HG02981 (cell line): ENCODE measurements around the gene FCHSD2.

Experiments
- ATAC-seq: cut with Tn5 transposase; IDR thresholded peaks from one replicate; pipeline ENCODE4 v1.9.1; 2021; ENCODE audit warnings: mild to moderate bottlenecking, moderate library complexity; ENCODE audit not compliant: unreplicated experiment

The FCHSD2 gene

DNA sequence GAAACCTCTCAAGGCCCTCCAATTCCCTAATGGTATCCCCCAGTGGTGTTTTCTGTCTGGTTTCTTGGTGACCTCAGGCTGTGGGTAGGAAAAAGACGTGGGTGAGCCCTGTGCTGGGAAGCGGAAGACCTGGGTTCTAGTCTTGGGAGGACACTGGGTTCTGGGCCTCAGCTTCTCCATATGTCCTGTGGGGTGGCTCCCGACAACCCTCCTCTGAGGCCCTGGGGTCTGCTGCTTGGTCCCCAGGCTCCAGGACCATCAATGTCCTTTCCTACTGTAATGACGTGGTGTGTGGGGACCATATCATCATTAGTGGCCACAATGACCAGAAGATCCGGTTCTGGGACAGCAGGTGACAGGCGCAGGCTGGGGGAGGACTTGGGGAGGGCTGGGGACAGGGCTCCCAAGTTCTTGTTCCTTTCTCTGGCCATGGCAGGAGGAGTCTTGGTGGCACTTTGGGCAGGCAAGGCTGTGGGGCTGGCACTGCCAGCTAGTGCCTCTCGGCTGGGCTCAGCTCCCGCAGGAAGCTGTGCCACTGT is 315.1 kb downstream of the FCHSD2 start:
- ATAC-seq = no peak

GRCh38 chr11:72826191-72826941 is 315.8 kb downstream of the FCHSD2 start:
- ATAC-seq = no peak

- ATAC-seq = no peak
Observed at GRCh38 chr11:72825661-72826060, 316.5 kb downstream of the FCHSD2 start.

- no peak for ATAC-seq
Observed at GRCh38 chr11:72824811-72825505, 317.2 kb downstream of the FCHSD2 start.

GRCh38 chr11:72824020-72824419 is 318.1 kb downstream of the FCHSD2 start:
- no peak for ATAC-seq

- ATAC-seq = no peak
Observed at GRCh38 chr11:72823105-72823804, 318.9 kb downstream of the FCHSD2 start.

DNA sequence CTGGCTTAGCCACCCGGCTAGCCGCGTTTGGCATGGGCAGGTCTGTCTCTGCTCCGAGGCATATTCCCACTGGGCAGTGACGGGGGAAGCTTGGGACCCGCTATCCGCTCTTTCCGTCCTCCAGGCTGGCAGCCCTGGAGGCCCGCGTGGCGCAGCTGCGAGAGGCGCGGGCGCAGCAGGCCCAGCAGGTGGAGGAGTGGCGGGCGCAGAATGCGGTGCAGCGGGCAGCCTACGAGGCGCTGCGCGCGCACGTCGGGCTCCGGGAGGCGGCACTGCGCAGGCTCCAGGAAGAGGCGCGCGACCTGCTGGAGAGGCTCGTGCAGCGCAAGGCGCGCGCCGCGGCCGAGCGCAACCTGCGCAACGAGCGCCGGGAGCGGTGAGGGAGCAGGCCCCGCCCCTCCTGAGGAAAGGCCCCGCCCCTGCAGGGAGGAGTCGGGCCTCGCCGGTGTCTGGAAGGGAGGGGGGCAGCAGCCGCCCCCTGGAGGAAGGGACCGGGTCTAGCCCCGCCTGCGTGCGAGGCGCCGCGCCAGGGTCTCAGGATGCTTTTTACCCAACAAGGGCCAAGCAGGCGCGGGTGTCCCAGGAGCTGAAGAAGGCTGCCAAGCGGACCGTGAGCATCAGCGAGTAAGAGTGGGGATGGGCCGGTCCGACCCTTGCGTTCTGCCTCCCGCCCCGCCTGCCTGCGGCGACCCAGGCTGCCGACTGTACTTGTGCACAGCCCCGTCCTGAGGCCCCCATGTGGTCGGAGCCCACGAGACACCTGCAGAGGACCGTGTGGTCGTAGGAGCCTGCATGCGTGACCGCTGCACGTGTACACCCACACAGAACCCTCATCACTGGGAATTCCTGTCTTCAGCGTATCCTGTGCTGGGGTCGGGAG is 320.0 kb downstream of the FCHSD2 start:
- ATAC-seq = no peak

DNA sequence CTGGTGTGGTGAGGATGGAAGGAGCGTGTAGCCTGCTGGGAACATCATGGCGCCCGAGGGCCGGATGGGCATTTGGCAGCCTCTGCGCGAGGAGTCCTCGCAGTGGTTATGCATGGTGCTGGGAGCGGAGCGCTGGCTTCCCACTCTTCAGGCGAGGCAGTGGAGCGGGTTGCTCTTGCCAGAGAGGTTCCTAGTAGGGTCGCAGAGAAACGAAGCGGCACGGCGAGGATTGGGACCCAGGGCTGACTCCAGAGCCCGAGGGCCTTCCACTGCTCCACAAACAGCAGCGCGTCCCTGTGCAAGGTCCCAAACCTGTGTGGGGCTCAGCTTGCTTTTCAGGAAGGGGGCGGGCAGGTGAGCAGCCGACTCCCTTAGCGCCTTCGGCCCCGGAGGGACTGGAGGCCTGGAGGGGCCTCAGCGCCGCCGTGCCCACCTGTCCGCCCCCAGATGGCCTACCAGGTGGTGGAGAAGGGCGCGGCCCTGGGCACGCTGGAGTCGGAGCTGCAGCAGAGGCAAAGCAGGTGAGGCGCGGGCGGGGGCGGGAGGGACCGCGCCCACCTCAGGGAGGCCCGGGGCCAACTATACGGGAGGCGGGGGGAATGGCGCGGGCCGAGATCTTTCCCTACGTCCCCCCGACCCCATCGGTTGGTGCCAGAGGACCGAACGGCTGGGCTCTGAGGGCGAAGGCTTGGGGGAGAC is 320.7 kb downstream of the FCHSD2 start:
- no peak for ATAC-seq

- no peak for ATAC-seq
Observed at GRCh38 chr11:72820439-72821139, 321.5 kb downstream of the FCHSD2 start.

- no peak for ATAC-seq
Observed at GRCh38 chr11:72818971-72819370, 323.1 kb downstream of the FCHSD2 start.

DNA sequence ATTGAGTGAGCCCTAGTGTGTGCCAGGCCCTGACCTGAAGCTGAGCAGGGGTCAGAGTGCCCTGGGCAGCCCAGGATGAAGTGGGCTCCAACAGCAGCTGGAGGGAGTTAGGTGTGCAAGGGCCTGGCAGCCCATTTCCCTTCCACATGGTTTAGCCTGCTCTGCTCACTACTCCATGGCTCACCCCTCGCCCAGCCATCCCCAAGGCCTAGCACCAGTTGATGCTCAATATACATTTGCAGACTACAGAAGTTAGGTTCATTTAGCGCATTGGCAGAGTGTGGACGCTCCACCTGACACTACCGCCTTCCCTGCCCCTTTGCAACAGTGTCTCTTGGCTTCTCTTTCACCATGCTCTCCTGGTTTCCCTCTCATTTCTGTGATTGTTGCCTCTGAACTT is 324.2 kb downstream of the FCHSD2 start:
- no peak for ATAC-seq

DNA sequence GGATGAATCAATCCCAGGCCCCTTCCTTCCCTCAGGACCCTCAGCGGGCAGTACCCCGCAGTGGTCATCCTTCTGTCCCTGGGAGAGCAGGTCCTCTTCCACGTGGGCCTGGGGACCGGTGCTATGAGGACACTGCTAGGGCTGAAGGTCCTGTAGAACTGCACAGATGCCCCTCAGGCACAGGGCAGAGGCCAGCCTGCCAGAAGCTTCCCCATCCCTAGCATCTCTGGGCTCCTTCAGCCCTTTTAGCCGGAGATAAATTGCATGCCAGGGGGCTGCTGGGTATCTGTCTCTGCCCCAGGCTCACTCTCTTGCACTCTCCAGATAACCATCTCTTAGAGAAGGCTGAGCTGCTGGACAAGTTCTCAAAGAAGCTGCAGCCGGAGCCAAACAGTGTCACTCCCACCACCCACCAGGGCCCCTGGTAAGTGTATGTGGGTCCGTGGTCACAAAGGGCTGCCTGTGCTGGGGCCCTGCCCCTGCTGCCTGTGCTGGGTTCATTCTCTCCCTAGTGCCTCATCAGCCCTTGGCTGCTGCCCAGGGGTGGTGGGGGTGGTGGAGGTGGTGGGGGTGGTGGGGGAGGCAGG is 325.6 kb downstream of the FCHSD2 start:
- ATAC-seq = no peak

- no peak for ATAC-seq
Observed at GRCh38 chr11:72815110-72815618, 327.0 kb downstream of the FCHSD2 start.

DNA sequence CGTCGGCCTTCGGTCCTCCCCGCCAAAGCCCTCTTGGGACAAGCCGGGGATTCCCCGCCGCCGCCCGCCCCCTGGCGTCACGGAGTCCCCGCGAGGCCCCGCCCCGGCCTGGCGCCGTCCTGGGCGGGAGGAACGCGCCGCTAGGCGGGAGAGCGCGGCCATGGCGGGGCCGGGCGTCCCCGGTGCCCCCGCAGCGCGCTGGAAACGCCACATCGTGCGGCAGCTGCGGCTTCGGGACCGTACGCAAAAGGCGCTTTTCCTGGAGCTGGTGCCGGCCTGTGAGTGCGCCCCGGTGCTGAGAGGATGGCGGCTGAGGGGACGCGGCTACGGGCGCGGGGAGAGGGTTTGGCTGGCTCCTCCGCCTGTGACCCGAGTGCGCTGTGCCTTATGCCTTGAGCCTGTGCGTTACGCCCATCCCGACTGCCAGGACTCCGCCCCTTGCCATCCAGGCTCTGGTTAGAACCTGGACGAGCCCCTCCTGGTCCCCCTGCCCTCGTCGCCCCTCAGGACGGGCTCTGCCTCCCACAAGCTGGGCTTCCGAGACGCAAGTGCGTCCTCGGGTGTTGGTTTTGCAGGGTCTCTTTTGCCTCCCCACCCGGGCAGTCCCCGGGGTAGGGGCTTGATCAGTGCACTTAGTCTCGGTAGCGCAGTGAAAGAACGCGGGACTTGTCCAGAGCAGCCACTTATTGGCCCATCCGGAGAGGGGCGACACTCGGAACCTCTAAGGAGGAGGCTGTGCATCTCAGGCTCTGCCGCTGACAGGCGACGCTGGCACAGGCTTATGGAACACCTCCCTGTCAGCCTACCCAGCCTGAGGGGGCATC is 327.6 kb downstream of the FCHSD2 start, which contains the start of gene ATG16L2:
TSS of gene ATG16L2 (plus strand) at position 126 of the 824 bp plus-strand sequence. CDS start at position 161, 35 bp downstream.
- peak; percentile 47 for ATAC-seq

DNA sequence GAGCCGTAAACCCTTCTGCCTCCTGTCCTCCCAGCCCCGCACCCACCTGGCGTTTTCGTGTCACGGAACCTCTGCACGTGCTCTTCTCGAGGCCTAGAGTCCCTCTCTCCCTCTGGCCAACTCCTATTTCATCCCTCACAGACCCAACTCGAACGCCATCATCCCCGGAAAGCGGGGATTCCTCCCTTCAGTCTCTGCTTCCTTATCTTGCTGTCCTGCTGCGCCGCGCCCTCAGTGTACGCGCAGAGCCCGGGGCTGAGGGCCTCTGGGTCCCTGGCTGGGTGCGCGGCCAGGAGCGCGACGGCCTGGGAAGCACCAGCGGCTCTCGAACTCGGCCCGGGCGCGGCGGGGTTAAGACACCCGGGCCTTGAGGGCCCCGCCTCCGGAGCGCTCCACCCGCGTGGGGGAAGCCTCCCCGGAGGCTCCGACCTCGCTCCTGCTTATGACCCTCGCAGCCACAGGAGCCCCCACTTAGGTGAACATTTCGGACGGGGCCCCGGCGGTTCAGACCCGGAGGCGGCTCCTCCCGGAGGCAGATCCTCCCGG is 328.3 kb downstream of the FCHSD2 start:
- ATAC-seq = peak; percentile 40

GRCh38 chr11:72812967-72813739 is 329.0 kb downstream of the FCHSD2 start:
- peak; percentile 28 for ATAC-seq

GRCh38 chr11:72812604-72812966 is 329.5 kb downstream of the FCHSD2 start:
- ATAC-seq = no peak
